ENCODE measurements around the gene LYPD4. TPM values are rescaled to one million over a fixed set of nuclear protein-coding genes. Genes with fewer than 3 reads are reported as not detected.
A peak's percentile ranks its signal among the peaks of the same experiment; 100 is the strongest.
"Not testable (repeated sequence)": the region's sequence is repeated elsewhere in the genome, so short reads cannot be mapped to it uniquely, and the experiment has no call there.

The LYPD4 gene
- total RNA-seq, 2 experiments from 2014 or later = not detected

GRCh38 chr19:41796362-41796761 lies 48.1 kb downstream of the LYPD4 start, which contains the start of gene CEACAM3:
CEACAM3 (plus strand) TSS chr19:41796587; CDS start chr19:41796678, 91 bp downstream.
- ChIA-PET CTCF (interaction anchor here (0.7 to 6.1 kb wide), 6 partner anchors 11 to 163 kb away, joined by 3 to 152 read pairs (median 25); partner anchors contain the start of gene RABAC1), POLR2A (no interaction called here)
- H3K27ac Mint-ChIP-seq = no peak within 1 kb of the TSS
- ATAC-seq (no peak), DNase-seq (no peak)
- H3K36me3 Mint-ChIP-seq (ENCODE audit: low read depth) = no peaks in the 10 kb centered on the region
- H3K4me1 Mint-ChIP-seq (ENCODE audit: low read depth) = no peaks in the 10 kb centered on the region
- no peak within 1 kb of the TSS for H3K4me3 Mint-ChIP-seq
- peaks cover 27% of the 10 kb centered on the region for H3K27me3 Mint-ChIP-seq (ENCODE audit: low read depth)
- no peaks in the 10 kb centered on the region for H3K9me3 Mint-ChIP-seq (ENCODE audit: insufficient read depth)

- ATAC-seq = peak; percentile 91
These were observed 49.4 kb downstream of the LYPD4 start for GRCh38 chr19:41795031-41795461.

GRCh38 chr19:41793414-41793727 lies 51.1 kb downstream of the LYPD4 start:
- no peaks in the 10 kb centered on the region for H3K4me1 Mint-ChIP-seq (ENCODE audit: low read depth)
- DNase-seq (no peak), ATAC-seq (no peak)
- peaks cover 29% of the 10 kb centered on the region for H3K27me3 Mint-ChIP-seq (ENCODE audit: low read depth)
- H3K27ac Mint-ChIP-seq = no peak overlapping the region
- no peaks in the 10 kb centered on the region for H3K36me3 Mint-ChIP-seq (ENCODE audit: low read depth)
- POLR2A ChIA-PET = interaction anchor here (0.6 kb wide), 1 partner anchor 321 kb away, joined by 3 read pairs; no protein-coding TSS in a partner anchor
- H3K9me3 Mint-ChIP-seq (ENCODE audit: insufficient read depth) = no peaks in the 10 kb centered on the region
- CTCF ChIA-PET = interaction anchor here (0.6 to 6.1 kb wide), 29 partner anchors 9 to 236 kb away, joined by 3 to 152 read pairs (median 4); partner anchors contain the start of gene RPS19
- no peak overlapping the region for H3K4me3 Mint-ChIP-seq

More at GRCh38 chr19:41795031-41795461, 49.4 kb downstream of the LYPD4 start:
- no peak overlapping the region for H3K27ac Mint-ChIP-seq
- ChIA-PET CTCF (interaction anchor here (0.6 to 6.1 kb wide), 25 partner anchors 9 to 164 kb away, joined by 3 to 152 read pairs (median 7); partner anchors contain the start of gene RABAC1), POLR2A (no interaction called here)
- no peaks in the 10 kb centered on the region for H3K9me3 Mint-ChIP-seq (ENCODE audit: insufficient read depth)
- H3K4me3 Mint-ChIP-seq = no peak overlapping the region
- DNase-seq = peak; percentile 77
- H3K27me3 Mint-ChIP-seq (ENCODE audit: low read depth) = peaks cover 29% of the 10 kb centered on the region
- H3K4me1 Mint-ChIP-seq (ENCODE audit: low read depth) = no peaks in the 10 kb centered on the region
- no peaks in the 10 kb centered on the region for H3K36me3 Mint-ChIP-seq (ENCODE audit: low read depth)

GRCh38 chr19:41792513-41793413 lies 51.7 kb downstream of the LYPD4 start:
- peaks cover 31% of the 10 kb centered on the region for H3K27me3 Mint-ChIP-seq (ENCODE audit: low read depth)
- no peak overlapping the region for H3K27ac Mint-ChIP-seq
- DNase-seq (peak; percentile 63), ATAC-seq (peak; percentile 42)
- H3K4me1 Mint-ChIP-seq (ENCODE audit: low read depth) = no peaks in the 10 kb centered on the region
- ChIA-PET CTCF (interaction anchor here (0.6 to 6.1 kb wide), 33 partner anchors 8 to 236 kb away, joined by 3 to 152 read pairs (median 4); partner anchors contain the start of gene RPS19), POLR2A (interaction anchor here (0.6 kb wide), 1 partner anchor 322 kb away, joined by 3 read pairs; no protein-coding TSS in a partner anchor)
- no peaks in the 10 kb centered on the region for H3K9me3 Mint-ChIP-seq (ENCODE audit: insufficient read depth)
- no peaks in the 10 kb centered on the region for H3K36me3 Mint-ChIP-seq (ENCODE audit: low read depth)
- no peak overlapping the region for H3K4me3 Mint-ChIP-seq

GRCh38 chr19:41789053-41789452 lies 55.4 kb downstream of the LYPD4 start:
- DNase-seq; POLR2A ChIA-PET; H3K9me3 Mint-ChIP-seq (ENCODE audit: insufficient read depth); H3K4me3 Mint-ChIP-seq; H3K36me3 Mint-ChIP-seq (ENCODE audit: low read depth); H3K27ac Mint-ChIP-seq; ATAC-seq: not testable (repeated sequence)
- H3K4me1 Mint-ChIP-seq (ENCODE audit: low read depth) = peaks cover 17% of the 10 kb centered on the region
- H3K27me3 Mint-ChIP-seq (ENCODE audit: low read depth) = peaks cover 36% of the 10 kb centered on the region
- CTCF ChIA-PET = interaction anchor here (2.2 kb wide), 1 partner anchor 36 kb away, joined by 8 read pairs; no protein-coding TSS in a partner anchor

- Mint-ChIP-seq H3K27me3 (ENCODE audit: low read depth) (peaks cover 35% of the 10 kb centered on the region), H3K4me1 (ENCODE audit: low read depth) (peaks cover 17% of the 10 kb centered on the region)
- H3K27ac Mint-ChIP-seq; H3K4me3 Mint-ChIP-seq; H3K36me3 Mint-ChIP-seq (ENCODE audit: low read depth); POLR2A ChIA-PET; H3K9me3 Mint-ChIP-seq (ENCODE audit: insufficient read depth); ATAC-seq; CTCF ChIA-PET; DNase-seq: not testable (repeated sequence)
These were observed 56.0 kb downstream of the LYPD4 start for GRCh38 chr19:41788518-41788917.

Small RNA genes within 50 kb of the gene (microRNA-seq; reads per million reads assigned to microRNA genes)
- gene MIR6797 = not detected

Other genes with a start within 250 kb of the LYPD4 start
- gene CEACAM4, start 217.6 kb downstream of the LYPD4 start, total RNA-seq = not detected
- not detected for gene CEACAM7, start 156.4 kb downstream of the LYPD4 start, total RNA-seq
- gene CEACAM5, start 136.1 kb downstream of the LYPD4 start, total RNA-seq = not detected
- gene CEACAM6, start 89.2 kb downstream of the LYPD4 start, total RNA-seq = not detected
- not detected for gene CEACAM3, start 48.1 kb downstream of the LYPD4 start, total RNA-seq
- gene DMRTC2, start 359 bp upstream of the LYPD4 start, total RNA-seq = not detected
- gene RPS19, start 15.6 kb upstream of the LYPD4 start, total RNA-seq = 1,000 to 10,000 TPM; 3,024 to 3,056 TPM
- 10 to 100 TPM; 17.4 to 21.5 TPM for gene CD79A, start 32.6 kb upstream of the LYPD4 start, total RNA-seq
- 100 to 1,000 TPM; 515 to 537 TPM for gene ARHGEF1, start 38.5 kb upstream of the LYPD4 start, total RNA-seq
- 1 to 10 TPM in 1 of 2 experiments, under 1 TPM in 1; 0.84 to 1.1 TPM for gene ERFL, start 83.8 kb upstream of the LYPD4 start, total RNA-seq
- gene RABAC1, start 114.6 kb upstream of the LYPD4 start, total RNA-seq = 10 to 100 TPM; 63.0 to 63.4 TPM
- gene ATP1A3, start 149.5 kb upstream of the LYPD4 start, total RNA-seq = 1 to 10 TPM; 2.3 to 3.3 TPM
- gene GRIK5, start 225.5 kb upstream of the LYPD4 start, total RNA-seq = under 1 TPM; 0.37 to 0.73 TPM
- 10 to 100 TPM; 14.0 to 14.3 TPM for gene ZNF574, start 231.5 kb upstream of the LYPD4 start, total RNA-seq